Naive thymus-derived CD8-positive, alpha-beta T cell (primary cell): ENCODE data around the gene ATP6AP2. TPM values are rescaled to one million over a fixed set of nuclear protein-coding genes. Genes with fewer than 3 reads are reported as not detected.

Experiments
- ATAC-seq, 2 donors: fragments of 150-1000 bp; cut with Tn5 transposase in 1 of 2; sonication (Bioruptor Pico), chemical (Tn5 transposase) in 1 of 2; 1 replicate in 1 of 2; 2 replicates in 1 of 2; pipeline ENCODE4 v1.10.0; 2021; ENCODE audit warnings: mild to moderate bottlenecking in 2 of 2, moderate library complexity in 2 of 2
- POLR2A ChIA-PET: fragments of 350-600 bp; sonication (Branson Sonifier 250); formaldehyde crosslinking; loops from one replicate; lab custom pipeline; 2021; ENCODE audit warnings: antibody characterized with exemption; lab: Charles Lee
- DNase-seq, 10 donors: peaks; one replicate each; pipeline versions ENCODE4 v3.0.0 to v3.0.0-alpha.2; 2020 to 2022
- H3K27ac Mint-ChIP-seq, 10 donors: one replicate each; pipeline ENCODE4 v1.8.0; 2020 to 2022; ENCODE audit warnings: mild to moderate bottlenecking in 10 of 10, mixed read lengths in 10 of 10, moderate library complexity in 4 of 10, inconsistent platforms in 1 of 10
- H3K27me3 Mint-ChIP-seq, 5 donors: one replicate each; pipeline ENCODE4 v1.8.0; 2021 to 2022; ENCODE audit warnings: mixed read lengths in 5 of 5
- H3K36me3 Mint-ChIP-seq, 3 donors: one replicate each; pipeline ENCODE4 v1.8.0; 2020 to 2022; ENCODE audit warnings: mixed read lengths in 3 of 3, mild to moderate bottlenecking in 2 of 3, inconsistent platforms in 1 of 3
- H3K4me1 Mint-ChIP-seq, 4 donors: one replicate each; pipeline ENCODE4 v1.8.0; 2021 to 2022; ENCODE audit warnings: mixed read lengths in 4 of 4
- H3K4me3 Mint-ChIP-seq, 10 donors: one replicate each; pipeline ENCODE4 v1.8.0; 2020 to 2022; ENCODE audit warnings: mild to moderate bottlenecking in 10 of 10, mixed read lengths in 10 of 10, moderate library complexity in 6 of 10, inconsistent platforms in 1 of 10
- H3K9me3 Mint-ChIP-seq, 9 donors: one replicate each; pipeline ENCODE4 v1.8.0; 2020 to 2022; ENCODE audit warnings: mixed read lengths in 9 of 9, mild to moderate bottlenecking in 3 of 9, inconsistent platforms in 1 of 9, moderate library complexity in 1 of 9
- polyA plus RNA-seq, 3 donors: library from polyadenylated mRNA; unstranded; fragments of 300-500 nt; fragmentation: Illumina TruSeq; gene quantifications; one replicate each; pipeline ENCODE4 v1.2.3, GENCODE V29; 2021
- total RNA-seq, 8 experiments: library from RNA in 2 of 8; stranded (reverse) in 2 of 8; gene quantifications; one replicate each; pipeline ENCODE4 v1.2.3 and lab custom pipeline; 2021 to 2026

The ATP6AP2 gene
- total RNA-seq (10 to 100 TPM; 68.8 to 75.8 TPM), polyA plus RNA-seq (100 to 1,000 TPM; 180 to 202 (median 192) TPM), total RNA-seq (lab: John Stamatoyannopoulos, UW) (64.3 to 122 (median 85.5) reads per million in 6 experiments)

- H3K27me3 Mint-ChIP-seq = no peaks in the 10 kb centered on the region
- POLR2A ChIA-PET = interaction anchor here (0.7 to 1.5 kb wide), 5 partner anchors 9 to 753 kb away, joined by 3 to 9 read pairs (median 4); partner anchors contain the start of genes DDX3X and MED14
- H3K36me3 Mint-ChIP-seq = no peaks in the 10 kb centered on the region
- ATAC-seq = peak; percentile 94 to 95
- DNase-seq = peak; percentile 69 to 96 (median 87)
- peak within 1 kb of the TSS; percentile 89 to 99 (median 96) for H3K27ac Mint-ChIP-seq
- H3K9me3 Mint-ChIP-seq = peaks cover 0 to 4% (median 0%) of the 10 kb centered on the region in 9 donors
- peak within 1 kb of the TSS; percentile 89 to 98 (median 97) for H3K4me3 Mint-ChIP-seq
- H3K4me1 Mint-ChIP-seq = peaks cover 14 to 36% (median 31%) of the 10 kb centered on the region in 4 donors
Observed at GRCh38 chrX:40580537-40581335, at the start of gene ATP6AP2. Gene ATP6AP2, plus strand, starts transcription at chrX:40580970. Its CDS starts 96 bp downstream, at chrX:40581066.

GRCh38 chrX:40531056-40531826 lies 49.5 kb upstream of the ATP6AP2 start:
- no peak overlapping the region for H3K4me3 Mint-ChIP-seq
- ATAC-seq = no peak
- DNase-seq = no peak
- H3K4me1 Mint-ChIP-seq = no peaks in the 10 kb centered on the region
- peaks cover 0 to 4% (median 0%) of the 10 kb centered on the region in 9 donors for H3K9me3 Mint-ChIP-seq
- H3K36me3 Mint-ChIP-seq = no peaks in the 10 kb centered on the region
- POLR2A ChIA-PET = no interaction called here
- peaks cover 0 to 4% (median 0%) of the 10 kb centered on the region in 5 donors for H3K27me3 Mint-ChIP-seq
- H3K27ac Mint-ChIP-seq = no peak overlapping the region

GRCh38 chrX:40537310-40537709 lies 43.5 kb upstream of the ATP6AP2 start:
- Mint-ChIP-seq H3K4me1 (peaks cover 11 to 23% (median 17%) of the 10 kb centered on the region in 4 donors), H3K27ac (no peak overlapping the region), H3K9me3 (peaks cover 0 to 3% (median 0%) of the 10 kb centered on the region in 9 donors), H3K36me3 (no peaks in the 10 kb centered on the region), H3K4me3 (no peak overlapping the region), H3K27me3 (no peaks in the 10 kb centered on the region)
- POLR2A ChIA-PET = no interaction called here
- DNase-seq = no peak
- no peak for ATAC-seq

- peak overlapping the region in 5 of 10 donors; percentile 9 to 79 (median 56) for H3K27ac Mint-ChIP-seq
- no peaks in the 10 kb centered on the region for H3K36me3 Mint-ChIP-seq
- DNase-seq = no peak
- no peaks in the 10 kb centered on the region for H3K27me3 Mint-ChIP-seq
- peak overlapping the region in 1 of 10 donors; percentile 43 for H3K4me3 Mint-ChIP-seq
- peaks cover 11 to 23% (median 17%) of the 10 kb centered on the region in 4 donors for H3K4me1 Mint-ChIP-seq
- POLR2A ChIA-PET = no interaction called here
- no peak for ATAC-seq
- H3K9me3 Mint-ChIP-seq = peaks cover 0 to 3% (median 0%) of the 10 kb centered on the region in 9 donors
Observed at GRCh38 chrX:40538406-40538805, 42.4 kb upstream of the ATP6AP2 start.

- Mint-ChIP-seq H3K27ac (peak overlapping the region; percentile 50 to 90 (median 78)), H3K4me1 (peaks cover 11 to 26% (median 21%) of the 10 kb centered on the region in 4 donors), H3K27me3 (no peaks in the 10 kb centered on the region), H3K4me3 (peak overlapping the region; percentile 17 to 80 (median 51)), H3K9me3 (peaks cover 0 to 3% (median 0%) of the 10 kb centered on the region in 9 donors), H3K36me3 (no peaks in the 10 kb centered on the region)
- ATAC-seq = peak; percentile 96
- POLR2A ChIA-PET = no interaction called here
- DNase-seq = peak; percentile 29 to 85 (median 64)
Observed at GRCh38 chrX:40539214-40540142, 41.3 kb upstream of the ATP6AP2 start.

GRCh38 chrX:40542208-40542607 lies 38.6 kb upstream of the ATP6AP2 start:
- Mint-ChIP-seq H3K27me3 (no peaks in the 10 kb centered on the region), H3K27ac (no peak overlapping the region), H3K9me3 (peaks cover 0 to 3% (median 0%) of the 10 kb centered on the region in 9 donors), H3K4me1 (peaks cover 11 to 26% (median 21%) of the 10 kb centered on the region in 4 donors), H3K4me3 (no peak overlapping the region), H3K36me3 (no peaks in the 10 kb centered on the region)
- POLR2A ChIA-PET = no interaction called here
- no peak for DNase-seq
- ATAC-seq = no peak

- ATAC-seq (no peak), DNase-seq (no peak)
- POLR2A ChIA-PET = interaction anchor here (1.5 kb wide), 1 partner anchor 193 kb away, joined by 3 read pairs; no protein-coding TSS in a partner anchor
Observed at GRCh38 chrX:40542972-40543371, 37.8 kb upstream of the ATP6AP2 start.

GRCh38 chrX:40543661-40544328 lies 37.0 kb upstream of the ATP6AP2 start:
- POLR2A ChIA-PET = interaction anchor here (0.9 to 1.5 kb wide), 3 partner anchors 104 to 580 kb away, joined by 3 read pairs; partner anchors contain the start of gene CXorf38
- Mint-ChIP-seq H3K27ac (peak overlapping the region in 3 of 10 donors; percentile 37 to 58 (median 49)), H3K4me1 (peaks cover 6 to 22% (median 17%) of the 10 kb centered on the region in 4 donors), H3K4me3 (peak overlapping the region in 6 of 10 donors; percentile 13 to 49 (median 29)), H3K27me3 (no peaks in the 10 kb centered on the region), H3K36me3 (no peaks in the 10 kb centered on the region), H3K9me3 (peaks cover 0 to 3% (median 0%) of the 10 kb centered on the region in 9 donors)
- DNase-seq (peak in 4 of 10 donors; percentile 31 to 49 (median 48)), ATAC-seq (no peak)

More at GRCh38 chrX:40542972-40543371, 37.8 kb upstream of the ATP6AP2 start:
- Mint-ChIP-seq H3K27ac (no peak overlapping the region), H3K9me3 (peaks cover 0 to 3% (median 0%) of the 10 kb centered on the region in 9 donors), H3K27me3 (no peaks in the 10 kb centered on the region), H3K4me3 (no peak overlapping the region), H3K4me1 (peaks cover 10 to 26% (median 20%) of the 10 kb centered on the region in 4 donors), H3K36me3 (no peaks in the 10 kb centered on the region)

- Mint-ChIP-seq H3K9me3 (no peaks in the 10 kb centered on the region), H3K4me3 (no peak overlapping the region)
- POLR2A ChIA-PET = interaction anchor here (0.9 to 1.5 kb wide), 3 partner anchors 103 to 580 kb away, joined by 3 read pairs; partner anchors contain the start of gene CXorf38
Observed at GRCh38 chrX:40544343-40545266, 36.2 kb upstream of the ATP6AP2 start.

GRCh38 chrX:40546870-40547269 lies 33.9 kb upstream of the ATP6AP2 start:
- Mint-ChIP-seq H3K27ac (no peak overlapping the region), H3K4me1 (peaks cover 0 to 7% (median 2%) of the 10 kb centered on the region in 4 donors), H3K9me3 (no peaks in the 10 kb centered on the region), H3K27me3 (no peaks in the 10 kb centered on the region), H3K4me3 (no peak overlapping the region), H3K36me3 (no peaks in the 10 kb centered on the region)
- POLR2A ChIA-PET = no interaction called here
- DNase-seq (no peak), ATAC-seq (no peak)

More at GRCh38 chrX:40544343-40545266, 36.2 kb upstream of the ATP6AP2 start:
- no peak for ATAC-seq
- H3K36me3 Mint-ChIP-seq = no peaks in the 10 kb centered on the region
- peaks cover 2 to 14% (median 9%) of the 10 kb centered on the region in 4 donors for H3K4me1 Mint-ChIP-seq
- H3K27me3 Mint-ChIP-seq = no peaks in the 10 kb centered on the region
- H3K27ac Mint-ChIP-seq = no peak overlapping the region
- no peak for DNase-seq
